CD4-positive, alpha-beta T cell treated with Interleukin-15 for 1 hour (primary cell): Measurements from ENCODE around the gene GRIK1.
"Not testable (repeated sequence)": the region's sequence is repeated elsewhere in the genome, so short reads cannot be mapped to it uniquely, and the experiment has no call there.

Experiments
- DNase-seq: peaks from one replicate; pipeline ENCODE4 v3.0.0-alpha.2; 2020

The GRIK1 gene

DNA sequence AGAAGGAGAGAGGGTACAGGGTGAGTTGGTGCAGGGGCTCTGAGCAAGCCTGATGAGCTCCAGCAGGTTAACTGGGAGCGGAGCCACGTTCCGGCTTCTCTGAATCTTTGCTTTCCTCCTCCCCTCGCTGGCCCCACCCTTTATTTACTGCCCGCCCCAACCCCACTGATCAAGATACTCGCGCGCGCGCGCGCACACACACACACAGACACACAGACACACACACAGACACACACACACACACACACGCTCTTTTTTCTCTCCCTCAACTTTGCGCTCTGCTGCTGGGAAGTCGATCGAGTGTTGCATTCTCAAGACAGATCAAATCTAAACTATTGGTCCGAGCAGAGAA is at the start of gene GRIK1:
Gene GRIK1, minus strand, starts transcription at position 73 of the 352 bp plus-strand sequence.
- no peak for DNase-seq

DNA sequence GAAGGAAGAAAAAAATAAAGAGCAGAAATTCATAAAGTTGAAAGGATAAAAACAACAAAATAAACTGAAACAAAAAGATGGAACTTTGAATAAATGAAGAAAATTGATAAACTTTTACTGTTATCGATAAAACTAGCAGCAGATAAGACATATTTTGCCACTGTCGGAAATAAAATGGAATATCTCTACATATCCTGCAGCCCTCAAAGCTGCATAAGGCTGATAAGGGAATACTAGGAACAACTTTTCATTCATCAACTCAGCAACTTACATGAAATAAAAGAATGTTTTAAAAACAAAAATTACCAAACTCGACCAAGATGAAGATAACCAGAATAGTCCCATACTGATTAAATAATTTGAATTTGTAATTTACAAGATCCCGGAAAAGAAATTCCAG is 48.0 kb upstream of the GRIK1 start:
- DNase-seq = no peak

DNA sequence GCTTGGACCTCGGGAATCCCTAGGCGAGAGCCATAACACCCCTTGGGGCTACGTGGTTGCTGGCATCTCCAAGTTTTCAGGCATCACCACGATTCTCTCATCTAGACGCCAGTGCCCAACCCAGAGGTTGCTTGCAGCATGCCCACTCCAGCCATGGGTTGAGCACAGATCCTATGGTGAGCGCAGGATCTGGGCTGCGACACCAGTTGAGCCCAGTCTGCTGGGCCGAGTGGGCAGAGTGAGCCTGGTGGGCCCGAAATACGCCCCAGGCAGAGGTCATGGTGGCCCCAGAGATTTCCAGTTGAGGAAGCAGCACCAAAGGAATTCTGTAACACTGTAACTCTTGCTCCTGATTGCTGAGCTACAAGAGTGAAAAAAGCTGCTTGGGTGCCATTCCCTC is 46.1 kb upstream of the GRIK1 start:
- DNase-seq = no peak

DNA sequence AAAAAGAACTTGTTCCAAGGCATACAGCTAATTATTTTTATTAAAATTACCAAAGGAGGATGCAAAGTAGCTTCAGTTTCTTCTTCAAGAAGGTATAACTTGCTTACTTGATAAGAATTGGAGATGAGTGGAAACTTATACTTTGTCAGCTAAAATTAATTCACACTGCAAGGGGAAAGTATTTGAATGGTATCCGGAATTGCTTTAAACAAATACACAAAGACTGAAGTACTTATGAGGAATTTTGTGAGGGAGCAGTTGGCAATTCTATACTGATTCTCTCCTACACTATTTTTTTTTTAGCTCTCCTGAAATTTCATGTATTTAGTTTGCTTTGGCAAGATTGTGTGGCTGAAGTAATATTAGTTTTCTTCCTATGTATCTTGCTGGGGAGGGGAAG is 39.2 kb upstream of the GRIK1 start:
- DNase-seq = no peak

DNA sequence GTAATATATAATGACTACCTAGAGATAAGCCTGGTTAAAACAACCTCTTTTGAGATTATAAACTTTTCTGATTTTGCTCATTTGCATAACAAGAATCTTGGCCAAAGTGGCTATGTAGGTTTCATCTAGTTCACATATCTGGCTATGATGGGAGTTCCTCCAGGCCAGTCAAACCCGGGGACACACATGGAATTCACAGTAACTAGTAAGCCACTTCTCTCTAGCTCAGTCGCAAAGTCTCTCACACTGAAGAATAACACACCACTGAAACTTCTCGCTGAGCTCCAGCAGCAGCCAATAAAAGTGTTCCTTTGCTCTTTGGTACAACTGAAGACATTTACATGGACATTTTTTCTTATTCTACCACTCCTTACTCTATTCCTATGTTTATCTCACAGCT is 36.0 kb upstream of the GRIK1 start:
- DNase-seq = no peak

DNA sequence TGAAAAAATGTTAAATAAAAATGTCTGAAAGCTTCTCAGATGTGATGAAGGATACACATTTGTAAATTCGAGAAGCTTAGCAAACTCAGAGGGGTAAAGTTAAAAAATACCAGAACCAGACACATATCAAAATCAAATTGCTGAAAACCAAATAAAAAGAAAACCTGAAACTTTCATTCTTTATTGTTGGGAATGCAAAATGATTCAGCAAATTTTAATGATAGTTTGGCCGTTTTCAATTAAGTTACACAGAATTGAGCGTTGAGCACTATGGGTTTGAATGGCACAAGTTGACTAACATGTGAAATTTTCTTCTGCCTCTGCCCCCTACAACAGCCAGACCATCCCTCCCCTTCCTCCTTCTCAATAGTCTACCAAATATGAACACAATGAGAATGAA is 33.5 kb upstream of the GRIK1 start:
- DNase-seq = no peak

DNA sequence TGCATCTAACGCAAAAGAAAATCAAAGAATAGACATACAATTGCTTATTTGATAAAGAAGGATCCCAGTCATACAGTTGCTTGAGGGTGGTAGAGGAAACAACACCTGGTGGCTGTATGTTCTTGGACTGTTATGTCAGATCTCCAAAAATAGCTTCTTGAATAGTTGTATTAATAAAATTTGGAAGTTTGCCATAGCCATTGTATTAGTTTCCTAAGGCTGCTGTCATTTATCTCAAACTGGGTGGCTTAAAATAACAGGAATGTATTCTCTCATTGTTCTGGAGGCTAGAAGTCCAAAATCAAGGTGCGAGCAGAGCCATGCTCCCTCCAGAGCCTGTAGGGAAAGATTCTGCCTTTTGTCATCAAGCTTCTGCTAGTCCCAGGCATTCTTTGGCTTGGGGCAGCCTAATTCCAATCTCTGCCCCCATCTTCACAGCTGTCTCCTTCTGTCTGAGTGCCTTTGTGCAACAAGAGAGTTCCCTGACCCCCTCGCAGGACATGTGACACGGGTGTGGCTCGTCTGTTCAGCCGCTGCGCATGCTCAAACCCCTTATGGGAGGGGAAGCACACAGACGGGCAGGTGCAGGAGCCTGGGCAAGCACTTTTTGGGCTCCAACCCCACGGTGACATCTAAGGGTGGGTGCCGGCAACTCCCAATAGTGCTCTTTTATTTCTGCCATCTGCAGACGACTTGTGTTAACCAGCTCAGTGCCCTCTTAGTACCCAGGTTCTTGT is 21.7 kb upstream of the GRIK1 start:
- DNase-seq = no peak

DNA sequence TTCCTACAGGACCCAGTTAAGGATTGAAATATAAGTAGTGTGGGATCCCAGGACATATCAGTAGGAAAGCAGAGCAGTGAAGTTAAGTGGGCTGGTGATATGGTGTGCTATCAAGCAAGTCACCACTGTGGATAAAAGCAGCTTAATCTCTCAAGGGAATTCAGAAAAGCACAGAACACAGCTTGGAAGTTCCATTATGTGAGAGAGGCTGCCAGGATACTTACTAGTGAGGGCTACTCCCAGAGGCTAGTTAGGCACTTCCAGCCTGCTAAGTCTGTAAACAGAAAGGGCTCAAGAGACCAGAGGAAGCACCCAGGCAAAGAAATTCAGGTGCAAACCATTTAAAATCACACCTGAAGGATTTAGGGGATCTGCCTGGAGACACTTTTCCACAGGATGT is 18.8 kb upstream of the GRIK1 start:
- no peak for DNase-seq

DNA sequence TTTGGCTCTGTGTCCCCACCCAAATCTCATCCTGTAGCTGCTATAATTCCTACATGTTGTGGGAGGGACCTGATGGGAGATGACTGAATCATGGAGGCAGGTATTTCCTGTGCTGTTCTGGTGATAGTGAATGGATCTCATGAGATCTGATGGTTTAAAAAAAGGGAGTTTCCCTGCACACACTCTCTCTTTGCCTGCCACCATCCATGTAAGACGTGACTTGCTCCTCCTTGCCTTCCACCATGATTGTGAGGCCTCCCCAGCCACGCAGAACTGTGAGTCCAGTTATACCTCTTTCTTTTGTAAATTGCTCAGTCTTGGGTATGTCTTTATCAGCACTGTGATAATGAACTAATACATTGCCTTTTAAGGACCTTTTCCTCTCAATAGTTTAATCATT is 18.2 kb upstream of the GRIK1 start:
- not testable (repeated sequence) for DNase-seq

DNA sequence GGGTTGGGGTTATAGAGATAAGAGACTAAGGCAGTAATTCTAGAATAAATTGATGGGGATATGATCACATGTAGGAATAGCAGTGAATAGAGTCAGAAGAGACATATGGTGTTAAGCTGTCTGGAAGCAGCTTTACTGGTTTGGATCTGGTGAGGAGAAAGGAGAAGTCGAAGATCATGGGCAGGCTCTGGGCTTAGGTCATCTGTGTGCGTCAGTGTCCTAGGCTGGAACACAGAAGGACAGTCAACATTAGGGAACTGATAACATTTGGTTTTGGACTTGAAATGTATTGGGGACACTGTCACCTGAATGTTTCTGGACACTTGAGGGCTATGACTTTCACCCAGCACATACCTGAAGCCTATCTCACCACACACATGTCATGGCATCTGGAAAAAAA is 13.9 kb upstream of the GRIK1 start:
- no peak for DNase-seq

DNA sequence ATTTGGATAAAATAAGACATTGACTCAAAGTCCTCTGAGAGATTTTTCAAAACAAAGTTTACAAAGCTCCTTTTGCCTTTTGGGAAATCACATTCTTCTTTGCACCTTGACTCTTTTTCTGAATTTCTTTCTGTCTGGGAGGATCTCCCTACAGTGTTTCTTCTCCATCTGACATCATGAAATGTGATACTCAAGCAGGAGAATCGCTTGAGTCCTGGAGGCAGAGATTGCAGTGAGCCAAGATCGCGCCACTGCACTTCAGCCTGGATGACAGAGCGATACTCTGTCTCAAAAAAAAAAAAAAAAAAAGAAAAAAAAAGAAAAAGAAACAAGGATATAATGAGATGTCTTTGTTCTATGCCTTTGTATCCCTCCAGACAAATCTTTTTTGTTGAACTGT is 13.3 kb upstream of the GRIK1 start:
- no peak for DNase-seq

DNA sequence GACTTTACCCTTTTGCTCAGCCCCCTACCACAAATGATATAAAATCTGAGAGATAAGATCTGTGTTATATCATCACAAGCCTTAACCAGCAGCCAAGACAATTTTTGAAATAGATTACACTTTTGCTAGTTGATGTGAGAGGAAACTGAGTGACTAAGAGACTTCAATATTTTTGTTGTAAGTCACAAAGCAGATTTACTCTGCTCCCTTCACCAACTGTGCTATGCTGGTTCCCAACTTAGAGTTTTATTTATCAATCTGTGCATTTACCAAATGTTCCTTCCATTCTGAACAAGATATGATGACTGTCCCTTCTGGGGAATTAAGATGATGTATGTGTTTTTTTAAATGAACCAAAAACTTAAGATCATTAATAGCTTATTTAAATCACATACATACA is 12.1 kb upstream of the GRIK1 start:
- DNase-seq = no peak

DNA sequence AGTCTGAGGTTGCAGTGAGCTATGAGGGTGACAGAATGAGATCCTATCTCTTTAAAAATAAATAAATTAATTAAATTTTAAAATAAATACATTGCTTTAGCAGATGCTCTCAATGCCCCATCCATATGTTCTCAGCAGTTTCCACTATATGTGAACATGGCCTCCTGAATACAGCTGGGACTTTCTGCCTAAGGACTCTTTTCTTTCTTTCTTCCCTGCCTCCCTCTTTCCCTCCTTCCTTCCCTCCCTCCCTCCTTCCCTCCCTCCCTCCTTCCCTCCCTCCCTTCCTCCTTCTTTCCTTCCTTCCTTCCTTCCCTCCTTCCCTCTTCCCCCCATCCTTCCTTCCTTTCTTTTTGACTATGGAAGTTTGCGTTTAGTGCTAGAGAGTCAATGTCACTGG is 10.2 kb upstream of the GRIK1 start:
- DNase-seq = no peak

DNA sequence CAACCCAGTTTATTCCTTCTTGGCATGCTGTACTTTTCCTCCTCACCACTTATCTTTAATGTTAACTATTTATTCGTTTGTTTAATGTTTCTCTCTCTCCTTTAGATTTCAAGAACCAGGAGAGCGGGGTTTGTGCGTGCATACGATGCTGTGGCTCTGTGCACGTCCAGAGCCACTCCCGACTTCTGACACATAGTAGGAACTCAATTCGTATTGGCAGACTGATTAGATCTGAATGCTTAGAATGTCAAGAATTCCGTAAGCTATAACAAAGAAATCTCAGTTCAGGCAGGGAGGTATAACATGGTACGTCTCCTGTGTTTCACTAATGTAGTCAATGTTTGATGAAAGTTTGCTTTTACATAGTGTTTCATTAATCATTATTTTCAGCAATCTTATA is 7.3 kb upstream of the GRIK1 start:
- no peak for DNase-seq

DNA sequence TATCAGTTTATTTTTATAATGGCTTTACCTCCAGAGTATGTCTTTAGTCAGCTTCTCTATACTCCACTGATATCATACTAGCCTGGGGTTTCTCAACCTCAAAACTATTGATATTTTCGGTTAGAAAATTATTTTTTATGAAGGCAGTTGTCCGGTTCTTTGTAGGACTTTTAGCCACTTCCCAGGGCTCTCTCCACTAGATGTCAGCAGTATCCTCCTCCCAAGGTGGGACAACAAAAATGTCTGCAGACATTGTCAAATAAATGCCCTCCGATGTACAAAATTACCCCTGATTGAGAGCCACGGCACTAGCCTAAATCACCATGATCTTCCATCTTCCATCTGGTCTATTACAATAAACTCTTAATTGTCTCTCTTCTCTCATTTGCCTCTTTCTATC is 4.1 kb upstream of the GRIK1 start:
- DNase-seq = no peak

DNA sequence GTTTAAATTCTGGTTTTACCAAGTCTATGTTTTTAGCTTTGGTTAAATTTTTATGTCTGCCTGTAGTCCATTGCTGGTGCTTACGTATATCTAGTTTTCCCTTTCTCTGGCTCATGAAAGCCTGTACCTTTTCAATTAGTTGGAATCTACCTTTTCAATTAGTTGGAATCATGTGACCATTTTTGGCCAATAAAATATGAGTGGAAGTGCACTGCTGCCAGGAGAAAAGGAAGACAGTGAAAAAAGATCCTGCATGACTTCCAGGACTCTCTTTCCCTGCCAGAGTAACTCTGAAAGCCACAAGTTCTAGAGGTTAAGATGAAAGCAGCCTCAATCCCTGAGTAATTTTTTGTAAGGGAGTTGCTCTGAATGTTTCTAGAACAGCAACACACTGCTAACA is 2.2 kb upstream of the GRIK1 start:
- no peak for DNase-seq

DNA sequence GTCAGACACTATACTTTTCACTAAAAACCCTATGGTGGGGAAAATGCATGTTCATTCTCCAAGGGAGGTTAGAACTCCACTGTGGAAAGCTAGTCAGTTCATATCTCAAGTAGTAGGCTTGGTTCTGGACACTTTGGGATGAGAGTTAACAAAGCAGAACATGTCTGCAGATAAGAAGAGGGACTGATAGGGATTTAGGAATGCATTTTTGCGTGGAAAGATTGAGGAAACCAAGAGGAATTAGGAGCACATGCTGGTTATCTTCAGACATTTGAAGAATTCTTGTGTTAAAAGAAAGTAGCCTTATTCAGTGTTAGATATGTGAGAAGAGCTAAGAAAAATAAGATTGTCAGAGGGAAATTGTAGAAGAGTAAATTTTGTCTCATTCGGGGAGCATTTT is 1.2 kb upstream of the GRIK1 start:
- DNase-seq = no peak

DNA sequence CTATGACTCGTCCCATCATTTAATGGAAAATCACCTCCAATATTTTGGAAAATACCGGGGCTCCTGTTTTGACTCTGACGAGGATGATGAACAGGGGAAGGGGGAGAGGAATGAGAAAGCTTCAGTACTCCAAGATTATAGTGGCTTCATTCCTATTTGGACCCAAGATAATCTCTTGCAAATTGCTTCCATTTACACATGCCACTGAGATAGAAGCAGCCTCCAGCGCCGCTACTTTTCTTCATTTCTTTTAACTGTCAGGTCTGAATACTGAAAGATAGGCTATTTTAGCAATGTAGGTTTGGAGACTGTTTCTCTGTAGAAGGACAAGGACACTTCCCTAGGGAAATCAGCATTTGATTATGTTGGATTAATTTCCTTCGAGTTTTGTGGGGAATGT is 565 bp upstream of the GRIK1 start:
- no peak for DNase-seq

DNA sequence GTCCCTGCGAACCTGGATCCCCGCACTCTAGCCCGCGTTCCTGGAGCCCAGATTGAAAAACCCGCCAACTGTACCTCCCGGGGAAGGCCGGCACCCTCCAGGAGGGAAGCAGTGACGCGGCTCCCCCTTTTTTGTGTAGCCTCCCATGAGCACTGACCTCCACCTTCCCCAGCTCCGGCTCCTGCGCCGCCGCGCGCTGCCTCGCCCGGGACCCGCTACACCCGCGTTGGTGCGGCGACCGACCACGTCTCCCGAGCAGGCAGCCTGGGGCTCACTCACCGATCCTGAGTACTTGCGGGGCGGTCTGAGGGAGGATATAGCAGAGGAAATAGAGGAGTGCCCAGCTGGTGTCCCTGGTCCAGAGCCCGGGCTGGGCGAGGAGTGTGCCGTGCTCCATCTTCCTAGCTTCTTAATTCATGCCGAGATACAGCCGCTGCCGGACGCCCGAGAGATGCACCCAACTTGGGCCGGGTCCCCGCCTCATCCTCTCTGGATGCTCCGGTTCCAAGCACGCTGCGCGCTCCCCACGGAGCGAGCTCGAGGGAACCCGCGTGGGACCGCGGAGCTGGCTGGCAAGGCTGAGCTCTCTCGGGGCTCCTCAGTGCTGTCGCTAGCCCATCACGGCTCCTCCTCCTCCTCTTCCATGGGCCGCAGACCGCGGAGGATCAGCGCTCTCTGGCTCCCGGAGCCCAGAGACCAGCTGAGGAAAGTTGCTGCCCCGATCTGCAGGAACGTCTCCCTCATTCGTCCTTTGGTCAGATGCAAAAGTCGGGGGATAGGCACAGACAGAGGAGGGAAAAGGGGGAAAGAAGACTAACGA is 482 bp downstream of the GRIK1 start:
- DNase-seq = no peak

DNA sequence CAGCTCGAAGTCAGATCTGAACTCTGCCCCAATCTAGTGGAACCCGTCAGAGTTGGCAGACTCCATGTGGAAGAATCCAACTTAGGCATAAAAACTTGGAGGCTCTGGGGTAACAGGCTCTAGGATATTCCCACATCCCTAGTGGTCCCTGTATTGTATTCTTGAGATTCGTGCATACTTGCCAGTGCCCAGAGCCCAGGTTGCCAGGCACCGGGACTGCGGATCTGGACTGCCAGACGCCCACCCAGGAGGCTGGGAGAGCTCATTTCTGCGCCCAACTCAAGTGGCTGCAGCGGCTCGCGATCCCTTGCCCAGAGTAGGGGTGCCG is 1.1 kb downstream of the GRIK1 start:
- DNase-seq = no peak

DNA sequence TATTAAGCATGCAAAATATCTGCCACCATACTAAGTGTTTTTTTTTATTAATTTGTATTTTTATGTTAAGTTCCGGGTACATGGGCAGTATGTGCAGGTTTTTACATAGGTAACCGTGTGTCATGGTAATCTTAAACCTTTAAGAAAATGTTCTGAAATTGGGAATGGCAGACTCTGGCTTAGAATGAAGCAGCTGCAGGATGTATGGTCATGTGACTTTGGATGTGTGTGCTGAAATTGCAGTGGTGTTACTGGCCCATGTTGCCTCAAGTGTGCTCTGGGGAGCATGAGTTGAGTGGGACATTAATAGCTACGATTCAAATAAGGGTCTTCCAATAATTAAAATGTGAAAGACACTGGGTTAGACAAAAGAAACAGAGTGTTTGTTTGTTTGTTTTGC is 6.7 kb downstream of the GRIK1 start:
- DNase-seq = no peak

DNA sequence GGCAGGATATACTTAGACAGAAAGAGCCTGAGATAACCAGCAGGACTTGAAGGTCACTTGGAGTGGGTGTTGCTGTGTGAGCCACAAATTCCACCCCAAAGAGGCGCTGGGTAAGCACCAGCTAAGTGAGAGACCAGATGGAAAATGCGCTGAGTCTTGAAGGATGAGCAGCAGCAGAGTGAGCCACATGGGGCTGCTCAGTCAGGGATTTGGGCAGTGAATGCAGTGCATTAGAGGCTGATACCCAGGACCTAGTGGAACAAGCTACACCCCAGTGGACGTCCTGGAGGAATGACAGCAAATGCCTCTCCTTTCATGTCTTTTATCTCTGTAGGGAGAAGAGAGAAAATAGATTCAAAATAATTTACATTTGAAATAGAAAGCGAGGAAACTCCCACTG is 11.3 kb downstream of the GRIK1 start:
- no peak for DNase-seq

DNA sequence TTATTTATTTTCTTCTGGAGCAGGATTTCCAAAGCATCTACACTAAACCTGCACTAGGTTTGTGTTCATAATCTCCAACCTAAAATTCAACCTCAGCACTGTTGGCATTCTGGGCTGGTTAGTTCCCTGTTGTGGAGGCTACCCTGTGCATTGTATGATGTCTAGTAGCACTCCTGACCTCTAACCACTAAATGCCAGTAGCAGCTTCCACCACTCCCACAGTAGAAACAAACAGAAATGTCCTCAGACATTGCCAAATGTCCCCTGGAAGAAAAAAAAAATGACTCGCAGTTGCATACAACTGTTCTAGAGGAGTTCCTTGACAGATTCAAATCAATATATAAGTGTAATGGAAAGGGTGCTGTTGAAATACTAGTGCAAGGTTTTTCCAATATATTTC is 18.9 kb downstream of the GRIK1 start:
- DNase-seq = no peak

DNA sequence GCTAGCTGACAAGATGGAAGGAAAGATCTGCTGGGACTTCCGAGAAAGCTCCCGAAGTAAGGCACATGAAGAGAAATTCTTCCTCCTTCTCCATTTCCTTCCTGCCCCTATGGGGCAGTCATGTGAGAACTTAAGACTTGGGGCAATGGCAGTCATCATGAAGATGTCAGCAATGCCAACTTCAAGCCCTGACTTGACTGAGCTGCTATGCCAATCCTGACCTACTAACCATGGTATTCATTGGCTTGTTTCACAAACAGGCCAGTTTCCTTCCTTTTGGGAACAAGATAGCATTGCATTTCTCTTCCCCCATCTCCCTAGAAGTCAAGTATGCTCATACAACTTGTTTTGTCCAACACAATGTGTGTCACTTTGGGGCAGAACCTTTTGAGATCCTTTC is 25.5 kb downstream of the GRIK1 start:
- DNase-seq = no peak

DNA sequence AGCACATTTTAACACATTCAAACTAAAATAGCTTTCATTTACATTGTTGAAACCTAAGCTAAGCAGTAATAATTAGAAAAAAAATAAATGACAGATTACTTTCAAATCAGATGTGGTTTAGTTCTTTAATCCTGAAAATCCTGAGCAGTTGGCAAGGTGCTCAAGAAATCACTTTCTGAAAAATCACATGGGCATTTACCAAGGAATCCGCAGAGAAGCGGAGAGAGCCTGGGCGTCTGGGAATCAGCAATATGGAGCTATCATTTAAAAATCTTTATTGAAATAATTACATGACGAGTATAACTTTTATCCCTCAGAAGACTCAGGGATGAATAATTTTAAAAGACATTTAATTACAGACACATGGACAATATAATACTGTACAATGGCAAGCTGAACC is 30.2 kb downstream of the GRIK1 start:
- DNase-seq = no peak
